SIG-M5 treated with dmso at 0.1 percent for 504 hours (cell line): ENCODE data around the gene SLC17A3.

Experiments used
- DNase-seq: peaks from one replicate; lab custom pipeline; 2025; ENCODE audit not compliant: unreplicated experiment; lab: John Stamatoyannopoulos, UW

SLC17A3 gene, protein sequence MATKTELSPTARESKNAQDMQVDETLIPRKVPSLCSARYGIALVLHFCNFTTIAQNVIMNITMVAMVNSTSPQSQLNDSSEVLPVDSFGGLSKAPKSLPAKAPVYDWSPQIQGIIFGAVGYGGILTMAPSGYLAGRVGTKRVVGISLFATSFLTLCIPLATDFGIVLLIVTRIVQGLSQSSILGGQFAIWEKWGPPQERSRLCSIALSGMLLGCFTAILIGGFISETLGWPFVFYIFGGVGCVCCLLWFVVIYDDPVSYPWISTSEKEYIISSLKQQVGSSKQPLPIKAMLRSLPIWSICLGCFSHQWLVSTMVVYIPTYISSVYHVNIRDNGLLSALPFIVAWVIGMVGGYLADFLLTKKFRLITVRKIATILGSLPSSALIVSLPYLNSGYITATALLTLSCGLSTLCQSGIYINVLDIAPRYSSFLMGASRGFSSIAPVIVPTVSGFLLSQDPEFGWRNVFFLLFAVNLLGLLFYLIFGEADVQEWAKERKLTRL

GRCh38 chr6:25874118-25874517, at the start of gene SLC17A3:
SLC17A3 (minus strand) TSS chr6:25874243; CDS start chr6:25868387, 5,856 bp downstream.
- DNase-seq = no peak

DNA sequence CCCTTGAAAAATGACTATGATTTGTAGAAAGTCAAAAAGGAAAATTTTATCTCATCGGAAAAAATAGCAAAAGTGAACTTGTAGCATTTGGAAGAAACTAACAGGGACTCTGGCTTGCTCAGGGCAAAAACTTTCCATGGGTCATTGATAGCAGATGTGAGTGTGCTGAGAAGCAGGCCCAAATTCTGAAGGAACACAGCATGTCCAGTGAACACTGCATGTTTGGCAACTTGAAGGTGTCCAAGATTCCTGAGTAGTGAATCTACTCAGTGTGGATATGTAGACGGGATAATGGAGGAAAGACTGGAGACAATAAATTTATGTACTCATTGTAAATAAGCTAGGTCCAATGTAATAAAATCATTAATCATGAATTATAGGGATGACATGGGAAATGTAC, 48.3 kb upstream of the SLC17A3 start:
- no peak for DNase-seq

- peak; percentile 18 for DNase-seq
Measured at GRCh38 chr6:25921525-25922203, 47.6 kb upstream of the SLC17A3 start.

GRCh38 chr6:25919657-25920056, 45.6 kb upstream of the SLC17A3 start:
- no peak for DNase-seq

GRCh38 chr6:25918083-25918683, 44.1 kb upstream of the SLC17A3 start:
- DNase-seq = no peak

DNA sequence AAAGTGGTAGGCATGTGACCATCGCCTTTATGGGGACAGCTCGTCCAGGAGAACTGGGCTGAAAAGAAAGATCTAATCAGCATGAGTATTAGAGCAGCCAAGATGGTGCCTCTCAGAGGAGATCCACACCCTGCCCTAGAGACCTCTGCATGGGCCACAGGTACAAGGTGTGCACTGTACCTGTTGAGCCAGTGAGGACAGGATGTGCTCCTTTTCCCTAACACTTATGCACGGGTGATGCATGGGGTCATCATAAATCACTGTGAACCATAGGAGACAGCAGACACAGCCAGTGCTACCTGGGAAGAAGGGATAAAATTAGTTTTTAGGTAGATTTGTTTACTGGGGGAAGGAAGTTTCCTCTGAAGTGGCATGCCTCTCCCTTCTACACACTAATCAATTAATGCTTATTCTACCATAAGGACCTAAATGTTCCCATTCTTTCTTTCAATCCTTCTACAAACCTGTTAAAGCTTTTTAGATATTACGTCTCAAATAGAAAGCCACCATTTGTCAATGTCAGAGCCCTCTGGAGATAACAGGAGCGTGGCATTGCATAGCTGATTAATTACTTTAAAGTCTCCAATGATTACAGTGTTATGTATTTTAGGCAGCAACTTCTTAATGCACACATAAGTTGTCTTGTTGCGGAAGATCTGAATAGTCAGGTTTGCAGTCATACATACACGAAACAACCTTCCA, 42.9 kb upstream of the SLC17A3 start:
- no peak for DNase-seq

DNA sequence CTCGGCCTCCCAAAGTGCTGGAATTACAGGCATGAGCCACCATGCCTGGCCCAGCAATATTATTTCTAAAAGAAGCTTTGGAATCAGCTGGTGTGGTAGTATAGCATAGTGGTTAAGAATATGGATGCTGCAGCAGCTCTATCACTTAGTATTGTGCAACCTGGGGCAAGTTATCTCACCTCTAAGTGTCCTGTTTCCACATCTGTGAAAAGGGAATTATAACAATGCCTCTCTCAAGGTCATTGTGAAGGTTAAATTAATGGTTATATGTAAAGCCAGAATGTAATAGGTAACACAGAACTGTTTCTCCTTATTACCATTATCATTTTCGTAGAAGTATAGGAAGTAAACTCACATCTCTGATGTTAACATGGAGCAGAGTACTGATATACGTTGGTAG, 42.3 kb upstream of the SLC17A3 start:
- DNase-seq = no peak

GRCh38 chr6:25913741-25914140, 39.7 kb upstream of the SLC17A3 start:
- no peak for DNase-seq

- no peak for DNase-seq
Measured at GRCh38 chr6:25911351-25911750, 37.3 kb upstream of the SLC17A3 start.

GRCh38 chr6:25907475-25908014, 33.5 kb upstream of the SLC17A3 start:
- DNase-seq = no peak

DNA sequence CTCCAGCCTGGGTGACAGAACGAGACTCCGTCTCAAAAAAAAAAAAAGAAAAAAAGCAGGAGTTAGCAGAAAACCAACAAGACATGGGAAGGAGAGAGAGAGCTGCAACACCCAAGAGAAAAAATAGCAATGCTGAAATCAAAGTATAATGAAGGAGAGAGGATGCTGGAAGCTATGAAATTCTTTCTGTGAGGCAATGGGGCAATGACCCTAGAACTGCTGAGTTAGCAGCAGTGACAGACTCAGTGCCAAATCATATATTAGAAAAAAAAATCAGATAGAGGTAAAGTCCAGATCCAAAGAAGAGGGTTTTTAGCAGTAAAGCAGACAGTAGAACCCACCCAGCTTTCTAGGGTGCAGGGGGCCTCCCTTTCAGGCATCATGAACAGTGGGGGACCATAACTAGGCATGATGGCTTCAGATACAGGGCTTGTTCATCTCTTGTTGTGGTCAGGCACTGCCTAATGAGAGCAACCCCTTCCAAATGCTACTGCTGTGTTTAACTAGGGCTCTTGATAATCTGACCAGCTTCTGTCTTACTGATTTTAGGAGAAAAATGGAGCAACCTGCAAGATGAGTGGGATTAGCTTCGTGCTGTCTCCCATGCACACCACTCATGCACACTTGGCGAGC, 29.5 kb upstream of the SLC17A3 start:
- no peak for DNase-seq

GRCh38 chr6:25902071-25902470, 28.0 kb upstream of the SLC17A3 start:
- DNase-seq = no peak

DNA sequence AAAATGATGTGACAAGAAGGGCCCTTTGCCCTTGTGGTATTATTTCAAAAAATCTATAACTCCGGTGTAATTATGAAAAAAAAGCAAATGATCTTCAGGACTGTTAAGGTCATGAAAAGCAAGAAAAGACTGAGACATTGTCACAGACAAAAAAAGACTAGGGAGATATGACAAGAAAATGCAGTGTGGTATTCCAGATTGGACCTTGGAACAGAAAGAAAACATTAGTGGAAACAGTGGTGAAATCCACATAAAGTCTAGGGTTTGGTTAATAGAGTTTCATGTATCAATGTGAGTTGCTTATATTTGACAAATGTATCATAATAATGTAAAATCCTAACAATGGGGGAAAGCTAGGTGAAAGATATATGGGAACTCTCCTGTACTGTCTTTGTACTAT, 26.8 kb upstream of the SLC17A3 start:
- no peak for DNase-seq

DNA sequence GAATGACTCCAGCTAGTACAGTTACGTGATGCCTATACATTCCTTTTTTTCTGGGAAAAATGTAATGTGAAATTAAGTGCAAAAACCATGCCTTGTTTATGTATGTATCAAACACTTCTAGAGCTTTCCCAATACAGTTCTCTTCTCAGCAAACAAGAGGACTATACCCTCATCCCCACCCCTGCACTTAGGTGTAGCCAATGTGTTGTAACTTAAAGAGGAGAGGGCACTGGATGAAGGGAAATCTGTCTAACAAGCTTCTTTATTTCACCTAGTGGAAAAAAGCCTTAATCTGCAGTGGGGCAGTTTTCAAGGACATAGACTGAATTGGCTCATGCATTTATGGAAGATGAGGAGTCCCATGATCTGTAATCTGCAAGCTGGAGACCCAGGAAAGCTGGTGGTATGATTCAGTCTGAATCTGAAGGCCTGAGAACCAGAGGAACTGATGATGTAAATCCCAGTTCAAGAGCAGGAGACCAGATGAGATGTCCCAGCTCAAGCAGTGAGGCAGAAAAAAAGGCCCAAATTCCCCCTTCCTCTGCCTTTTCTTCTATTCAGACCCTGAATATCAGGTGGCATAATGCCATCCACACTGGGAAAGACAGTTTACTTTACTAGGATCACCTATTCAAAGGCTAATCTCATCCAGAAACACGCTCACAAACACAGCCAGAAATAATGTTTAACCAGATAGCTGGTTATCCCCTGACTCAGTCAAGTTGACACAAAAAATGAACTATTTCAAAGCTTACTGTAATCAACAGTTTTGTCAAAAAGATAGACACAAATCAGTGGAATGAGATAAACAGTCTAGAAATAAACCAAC, 25.8 kb upstream of the SLC17A3 start:
- DNase-seq = no peak

GRCh38 chr6:25899123-25899522, 25.1 kb upstream of the SLC17A3 start:
- no peak for DNase-seq

- no peak for DNase-seq
Measured at GRCh38 chr6:25898289-25898977, 24.4 kb upstream of the SLC17A3 start.

- no peak for DNase-seq
Measured at GRCh38 chr6:25896252-25896651, 22.2 kb upstream of the SLC17A3 start.

- no peak for DNase-seq
Measured at GRCh38 chr6:25895771-25896170, 21.7 kb upstream of the SLC17A3 start.

GRCh38 chr6:25893778-25894177, 19.7 kb upstream of the SLC17A3 start:
- DNase-seq = no peak
